GM23338 (cell line): ENCODE measurements around the gene COX20. TPM values are rescaled to one million over a fixed set of nuclear protein-coding genes. Genes with fewer than 3 reads are reported as not detected.

ENCODE experiments used
- ATAC-seq: fragments of 200-7000 bp; cut with Tn5 transposase; 3 replicates; pipeline ENCODE4 v1.9.1; 2020
- DNase-seq: peaks from one replicate; pipeline ENCODE4 v3.0.0-alpha.2; 2015; ENCODE audit warnings: low spot score
- H2AFZ ChIP-seq: fragments of 200-600 bp; sonication (generic); 2 replicates; pipeline ENCODE4 v1.8.0; 2016; ENCODE audit warnings: antibody characterized with exemption, mild to moderate bottlenecking, moderate library complexity
- H3F3A ChIP-seq: fragments of 200-600 bp; sonication (generic); replicated peaks from 2 replicates; pipeline ENCODE4 v1.8.0; 2017; ENCODE audit warnings: antibody characterized with exemption, mixed run types, low read depth
- H3K27ac ChIP-seq: fragments of 200-600 bp; sonication (generic); 2 replicates; pipeline ENCODE4 v1.6.1; 2016; ENCODE audit warnings: low read depth
- H3K27me3 ChIP-seq: fragments of 200-600 bp; sonication (generic); 2 replicates; pipeline ENCODE4 v1.8.0; 2016; ENCODE audit warnings: mild to moderate bottlenecking, mixed run types, moderate library complexity; ENCODE audit not compliant: insufficient read depth
- H3K36me3 ChIP-seq: fragments of 200-600 bp; sonication (generic); 2 replicates; pipeline ENCODE4 v1.8.0; 2016; ENCODE audit warnings: mild to moderate bottlenecking; ENCODE audit not compliant: insufficient read depth
- H3K4me1 ChIP-seq: fragments of 200-600 bp; sonication (generic); 2 replicates; pipeline ENCODE4 v1.8.0; 2016; ENCODE audit warnings: mild to moderate bottlenecking, moderate library complexity; ENCODE audit not compliant: insufficient read depth
- H3K4me2 ChIP-seq: fragments of 200-600 bp; sonication (generic); 2 replicates; pipeline ENCODE4 v1.7.1; 2017; ENCODE audit warnings: mixed run types
- H3K4me3 ChIP-seq: fragments of 200-600 bp; sonication (generic); 2 replicates; pipeline ENCODE4 v1.6.1; 2016; ENCODE audit warnings: mixed run types
- H3K79me2 ChIP-seq: fragments of 200-600 bp; sonication (generic); replicated peaks from 2 replicates; pipeline ENCODE4 v1.8.0; 2017; ENCODE audit warnings: mild to moderate bottlenecking; ENCODE audit not compliant: insufficient read depth
- H3K9me2 ChIP-seq: fragments of 200-600 bp; sonication (generic); 2 replicates; pipeline ENCODE4 v1.8.0; 2017; ENCODE audit not compliant: insufficient read depth
- H4K20me1 ChIP-seq: fragments of 200-600 bp; sonication (generic); replicated peaks from 2 replicates; pipeline ENCODE4 v1.8.0; 2017; ENCODE audit warnings: mild to moderate bottlenecking; ENCODE audit not compliant: insufficient read depth
- H3K27ac Mint-ChIP-seq: 2 replicates; pipeline ENCODE4 v1.8.0; 2020; ENCODE audit warnings: inconsistent platforms, mild to moderate bottlenecking, moderate library complexity, mixed read lengths
- H3K27me3 Mint-ChIP-seq: 3 replicates; pipeline ENCODE4 v1.8.0; 2022; ENCODE audit warnings: low read depth, mild to moderate bottlenecking, moderate library complexity, mixed read lengths, inconsistent platforms; ENCODE audit not compliant: insufficient read depth, poor library complexity
- H3K36me3 Mint-ChIP-seq: 3 replicates; pipeline ENCODE4 v1.8.0; 2021; ENCODE audit warnings: low read depth, mild to moderate bottlenecking, inconsistent platforms, moderate library complexity, mixed read lengths
- H3K4me1 Mint-ChIP-seq: 3 replicates; pipeline ENCODE4 v1.8.0; 2020; ENCODE audit warnings: mild to moderate bottlenecking, inconsistent platforms, mixed read lengths
- H3K4me3 Mint-ChIP-seq: 3 replicates; pipeline ENCODE4 v1.8.0; 2021; ENCODE audit warnings: moderate library complexity, mild to moderate bottlenecking, inconsistent platforms, mixed read lengths
- H3K9me3 Mint-ChIP-seq: 3 replicates; pipeline ENCODE4 v1.8.0; 2020; ENCODE audit warnings: moderate library complexity, mild to moderate bottlenecking, inconsistent platforms, mixed read lengths
- ETS1 ChIP-seq: IDR thresholded peaks from 2 replicates; pipeline ENCODE4 v1.6.1; 2016; ENCODE audit warnings: antibody characterized with exemption
- ZNF462 ChIP-seq: fragments of 250-450 bp; sonication (Bioruptor Pico); IDR thresholded peaks from 2 replicates; pipeline ENCODE4 v1.5.0; 2020; ENCODE audit warnings: mild to moderate bottlenecking, moderate library complexity
- polyA plus RNA-seq: library from polyadenylated mRNA; unstranded; fragments of >200 nt; fragmentation: Nextera tagmentation; extraction: Ambion mirVana; gene quantifications from 2 replicates; pipeline ENCODE4 v1.2.1, GENCODE V29; 2016
- total RNA-seq: library from RNA; depleted of rRNA; stranded (reverse); fragments of >200 nt; shearing (Covaris generic); gene quantifications from 2 replicates; pipeline ENCODE4 v1.2.3, GENCODE V29; 2014; rRNA removed

COX20 gene
- total and polyA plus RNA-seq, 2 experiments from 2014 or later: 19.3 to 175 TPM

GRCh38 chr1:244893836-244894235 is 58.4 kb downstream of the COX20 start:
- Histone ChIP-seq H3K9me2 (no peaks in the 10 kb centered on the region), H3K27ac (no peak overlapping the region), H3K79me2 (no peaks in the 10 kb centered on the region), H2AFZ (peak overlapping the region; percentile 43; the same call in 1 of the 2 replicates), H3K4me2 (no peak overlapping the region), H3K27me3 (no peaks in the 10 kb centered on the region), H3F3A (no peaks in the 10 kb centered on the region), H4K20me1 (no peaks in the 10 kb centered on the region), H3K4me1 (no peaks in the 10 kb centered on the region), H3K36me3 (no peaks in the 10 kb centered on the region), H3K4me3 (no peak overlapping the region)
- Mint-ChIP-seq H3K9me3 (no peaks in the 10 kb centered on the region; the same call in 2 of the 3 replicates), H3K27ac (no peak overlapping the region), H3K4me1 (peaks cover 3% of the 10 kb centered on the region; the same call in 2 of the 3 replicates), H3K4me3 (no peak overlapping the region), H3K36me3 (no peaks in the 10 kb centered on the region), H3K27me3 (peaks cover 2% of the 10 kb centered on the region)
- DNase-seq: no peak
- TF ChIP-seq ZNF462 (no peak), ETS1 (no peak)
- no peak for ATAC-seq

Other genes with a start within 250 kb of the COX20 start
- gene DESI2, start 182.5 kb upstream of the COX20 start, total RNA-seq: 145 and 175 TPM in 2 replicates
- gene DESI2, start 182.5 kb upstream of the COX20 start, polyA plus RNA-seq: 115 and 145 TPM in 2 replicates
- 630 and 687 TPM in 2 replicates for gene HNRNPU, start 28.9 kb downstream of the COX20 start, total RNA-seq
- 406 and 422 TPM in 2 replicates for gene HNRNPU, start 28.9 kb downstream of the COX20 start, polyA plus RNA-seq